B cell (primary cell): ENCODE data around the gene MYH15.

Experiments used
- EZH2 ChIP-seq: IDR thresholded peaks from 2 replicates; pipeline ENCODE4 v1.6.1; 2012; ENCODE audit warnings: borderline replicate concordance, low read depth, mild to moderate bottlenecking, moderate library complexity, low read length; ENCODE audit not compliant: insufficient read depth, poor library complexity, severe bottlenecking
- TF ChIP-seq, protein P1 (sequence below): fragments of 200-600 bp; IDR thresholded peaks from one replicate; pipeline ENCODE4 v1.8.0; 2022; ENCODE audit warnings: antibody characterized with exemption, mild to moderate bottlenecking

- TF ChIP-seq, protein P1, sequence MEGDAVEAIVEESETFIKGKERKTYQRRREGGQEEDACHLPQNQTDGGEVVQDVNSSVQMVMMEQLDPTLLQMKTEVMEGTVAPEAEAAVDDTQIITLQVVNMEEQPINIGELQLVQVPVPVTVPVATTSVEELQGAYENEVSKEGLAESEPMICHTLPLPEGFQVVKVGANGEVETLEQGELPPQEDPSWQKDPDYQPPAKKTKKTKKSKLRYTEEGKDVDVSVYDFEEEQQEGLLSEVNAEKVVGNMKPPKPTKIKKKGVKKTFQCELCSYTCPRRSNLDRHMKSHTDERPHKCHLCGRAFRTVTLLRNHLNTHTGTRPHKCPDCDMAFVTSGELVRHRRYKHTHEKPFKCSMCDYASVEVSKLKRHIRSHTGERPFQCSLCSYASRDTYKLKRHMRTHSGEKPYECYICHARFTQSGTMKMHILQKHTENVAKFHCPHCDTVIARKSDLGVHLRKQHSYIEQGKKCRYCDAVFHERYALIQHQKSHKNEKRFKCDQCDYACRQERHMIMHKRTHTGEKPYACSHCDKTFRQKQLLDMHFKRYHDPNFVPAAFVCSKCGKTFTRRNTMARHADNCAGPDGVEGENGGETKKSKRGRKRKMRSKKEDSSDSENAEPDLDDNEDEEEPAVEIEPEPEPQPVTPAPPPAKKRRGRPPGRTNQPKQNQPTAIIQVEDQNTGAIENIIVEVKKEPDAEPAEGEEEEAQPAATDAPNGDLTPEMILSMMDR = no peak
- TF ChIP-seq EZH2 = no peak
These were observed 89.5 kb downstream of the MYH15 start for GRCh38 chr3:108420926-108421325.
